A549 treated with ZK216348 at 1 μM for 4 hours (cell line): ENCODE data around the gene GOLGA6D. TPM values are rescaled to one million over a fixed set of nuclear protein-coding genes. Genes with fewer than 3 reads are reported as not detected.

Experiments used
- total RNA-seq: library from RNA; stranded (reverse); fragments of 200-300 nt; extraction: Qiagen RNA extraction; gene quantifications from 5 replicates; pipeline ENCODE4 v1.2.3, GENCODE V29; 2022; ENCODE audit warnings: low read depth

The GOLGA6D gene
- total RNA-seq: 0.07 TPM in 1 of 5 replicates, not detected in the others

GRCh38 chr15:75282572-75282971 is at the start of gene GOLGA6D:
Gene GOLGA6D, plus strand, starts transcription at chr15:75282835. Its CDS starts 41 bp downstream, at chr15:75282876.

GRCh38 chr15:75258034-75258433 is 24.6 kb upstream of the GOLGA6D start, which contains the start of gene GOLGA6C:
Gene GOLGA6C, plus strand, starts transcription at chr15:75258334. Its CDS starts 265 bp downstream, at chr15:75258599.

GRCh38 chr15:75335705-75336355 is 53.2 kb downstream of the GOLGA6D start, which contains the start of gene COMMD4:
Gene COMMD4, plus strand, starts transcription at chr15:75336063. Its CDS starts 27 bp downstream, at chr15:75336090.

Other genes starting within 250 kb of the GOLGA6D start
- 19.8 to 32.8 TPM (median 32.5 TPM) in 5 replicates for gene C15orf39, start 81.0 kb upstream of the GOLGA6D start, total RNA-seq
- gene GOLGA6C, start 24.5 kb upstream of the GOLGA6D start, total RNA-seq: not detected in 5 replicates
- gene COMMD4, start 53.2 kb downstream of the GOLGA6D start, total RNA-seq: 162 to 184 TPM (median 175 TPM) in 5 replicates
- gene NEIL1, start 64.2 kb downstream of the GOLGA6D start, total RNA-seq: 2.2 to 3.5 TPM (median 3.1 TPM) in 5 replicates
- 49.2 to 104 TPM (median 81.8 TPM) in 5 replicates for gene MAN2C1, start 85.8 kb downstream of the GOLGA6D start, total RNA-seq
- gene SIN3A, start 168.9 kb downstream of the GOLGA6D start, total RNA-seq: 26.0 to 34.8 TPM (median 30.3 TPM) in 5 replicates